Measurements from ENCODE around the gene HMGB1. TPM values are rescaled to one million over a fixed set of nuclear protein-coding genes. Genes with fewer than 3 reads are reported as not detected.

The HMGB1 gene
- polyA plus RNA-seq, 1 experiment: 223 TPM

DNA sequence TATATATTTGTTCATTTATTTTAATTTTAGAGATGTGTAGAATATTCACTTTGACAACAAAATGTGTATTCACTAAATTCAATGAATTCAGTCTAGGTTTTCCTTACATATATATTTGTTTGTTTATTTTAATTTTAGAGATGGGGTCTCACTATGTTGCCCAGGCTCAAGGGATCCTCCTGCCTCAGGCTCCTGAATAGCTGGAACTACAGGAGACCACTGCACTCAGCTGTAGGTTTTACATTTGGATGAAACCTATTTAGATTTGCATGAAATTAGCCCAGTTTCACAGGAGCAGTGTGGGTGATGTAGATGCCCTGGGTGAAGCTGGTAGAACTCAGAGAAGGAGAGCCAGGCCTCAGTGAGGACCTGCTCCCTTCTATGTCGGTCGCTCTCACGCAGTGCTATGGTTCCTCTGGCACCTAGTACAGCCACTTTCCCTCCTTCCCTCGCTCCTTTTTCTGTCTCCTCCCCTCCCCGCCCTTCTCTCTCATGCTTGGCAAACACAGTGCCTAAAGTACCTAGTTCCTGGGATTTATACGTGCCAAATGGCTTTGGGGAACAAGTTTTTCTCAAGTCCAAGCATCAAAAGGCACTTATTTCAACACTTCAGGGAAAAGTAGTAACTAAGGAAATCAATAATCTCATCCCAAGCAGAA is 14.7 kb upstream of the HMGB1 start:
- no peak for DNase-seq (ENCODE audit: low read depth, low spot score)
- POLR2A ChIA-PET: no interaction called here
- Histone ChIP-seq H3K9me3 (ENCODE audit: control insufficient read depth, insufficient read depth, low read length) (no peaks in the 10 kb centered on the region), H3K27me3 (ENCODE audit: control insufficient read depth, insufficient read depth, low read length) (no peaks in the 10 kb centered on the region), H3K4me3 (ENCODE audit: low read depth, low read length) (no peak overlapping the region), H3K27ac (ENCODE audit: low read depth, low read length) (no peak overlapping the region)
- CTCF ChIA-PET: no interaction called here
- TF ChIP-seq, protein P1, sequence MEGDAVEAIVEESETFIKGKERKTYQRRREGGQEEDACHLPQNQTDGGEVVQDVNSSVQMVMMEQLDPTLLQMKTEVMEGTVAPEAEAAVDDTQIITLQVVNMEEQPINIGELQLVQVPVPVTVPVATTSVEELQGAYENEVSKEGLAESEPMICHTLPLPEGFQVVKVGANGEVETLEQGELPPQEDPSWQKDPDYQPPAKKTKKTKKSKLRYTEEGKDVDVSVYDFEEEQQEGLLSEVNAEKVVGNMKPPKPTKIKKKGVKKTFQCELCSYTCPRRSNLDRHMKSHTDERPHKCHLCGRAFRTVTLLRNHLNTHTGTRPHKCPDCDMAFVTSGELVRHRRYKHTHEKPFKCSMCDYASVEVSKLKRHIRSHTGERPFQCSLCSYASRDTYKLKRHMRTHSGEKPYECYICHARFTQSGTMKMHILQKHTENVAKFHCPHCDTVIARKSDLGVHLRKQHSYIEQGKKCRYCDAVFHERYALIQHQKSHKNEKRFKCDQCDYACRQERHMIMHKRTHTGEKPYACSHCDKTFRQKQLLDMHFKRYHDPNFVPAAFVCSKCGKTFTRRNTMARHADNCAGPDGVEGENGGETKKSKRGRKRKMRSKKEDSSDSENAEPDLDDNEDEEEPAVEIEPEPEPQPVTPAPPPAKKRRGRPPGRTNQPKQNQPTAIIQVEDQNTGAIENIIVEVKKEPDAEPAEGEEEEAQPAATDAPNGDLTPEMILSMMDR (IDR thresholded peaks at IDR 0.05; ENCODE audit: low read depth, low read length): no peak

DNA sequence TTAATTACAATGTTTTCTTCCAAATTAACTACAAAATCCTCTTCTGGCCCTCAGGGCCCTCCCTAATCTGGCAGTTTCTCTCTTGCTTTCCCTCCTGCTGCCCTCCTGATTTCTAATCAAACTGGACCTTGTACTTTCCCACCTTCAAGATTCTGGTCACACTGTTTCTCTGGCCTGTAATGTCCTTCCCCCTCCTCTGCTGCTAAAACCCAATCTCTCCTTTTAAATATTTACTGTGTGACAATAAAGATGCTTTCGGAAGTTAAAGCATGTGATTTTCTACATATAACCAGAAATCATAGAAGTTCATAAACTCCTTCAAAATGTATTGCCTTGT is 14.1 kb upstream of the HMGB1 start:
- TF ChIP-seq, protein P1 (IDR thresholded peaks at IDR 0.05; ENCODE audit: low read depth, low read length): no peak
- no peak overlapping the region for H3K27ac ChIP-seq (ENCODE audit: low read depth, low read length)
- H3K9me3 ChIP-seq (ENCODE audit: control insufficient read depth, insufficient read depth, low read length): no peaks in the 10 kb centered on the region
- no peak overlapping the region for H3K4me3 ChIP-seq (ENCODE audit: low read depth, low read length)
- CTCF ChIA-PET: no interaction called here
- no peaks in the 10 kb centered on the region for H3K27me3 ChIP-seq (ENCODE audit: control insufficient read depth, insufficient read depth, low read length)
- no peak for DNase-seq (ENCODE audit: low read depth, low spot score)
- POLR2A ChIA-PET: no interaction called here

DNA sequence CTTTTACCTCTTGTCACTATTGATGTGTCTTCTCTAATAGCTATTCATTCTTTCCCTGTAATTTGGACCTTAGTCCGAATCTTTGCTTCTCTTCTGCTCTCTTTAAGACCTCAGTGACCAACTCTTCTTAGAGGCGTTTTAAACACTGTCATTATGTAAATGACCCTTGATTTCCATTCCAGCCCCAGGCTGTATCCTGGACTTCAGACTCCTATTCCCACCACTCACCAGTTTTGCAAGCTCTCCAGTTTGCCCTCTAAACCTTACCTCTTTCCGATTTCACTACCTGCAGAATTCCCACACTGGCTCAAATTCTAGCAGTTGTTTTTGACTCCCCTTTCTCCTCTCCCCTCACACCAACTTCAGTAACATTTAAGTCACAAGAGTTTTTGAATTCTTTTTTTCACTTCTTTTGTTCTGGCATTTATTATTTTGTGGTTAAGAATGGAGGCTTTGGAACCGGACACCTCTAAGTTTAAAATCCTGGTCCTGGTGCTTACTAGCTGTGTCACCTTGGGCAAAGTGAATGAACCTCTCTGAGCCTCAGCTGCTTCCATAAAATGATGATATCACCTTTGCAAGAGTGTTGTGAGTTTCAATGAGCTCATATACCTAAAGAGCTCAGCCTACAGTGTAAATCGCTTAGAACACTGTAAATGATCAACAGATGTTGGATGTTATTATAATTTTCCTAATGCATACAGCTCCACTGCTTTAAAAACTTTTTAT is 13.6 kb upstream of the HMGB1 start:
- ChIA-PET POLR2A (no interaction called here), CTCF (no interaction called here)
- no peak for DNase-seq (ENCODE audit: low read depth, low spot score)
- no peaks in the 10 kb centered on the region for H3K9me3 ChIP-seq (ENCODE audit: control insufficient read depth, insufficient read depth, low read length)
- H3K27me3 ChIP-seq (ENCODE audit: control insufficient read depth, insufficient read depth, low read length): no peaks in the 10 kb centered on the region
- TF ChIP-seq, protein P1 (IDR thresholded peaks at IDR 0.05; ENCODE audit: low read depth, low read length): no peak
- H3K4me3 ChIP-seq (ENCODE audit: low read depth, low read length): no peak overlapping the region
- H3K27ac ChIP-seq (ENCODE audit: low read depth, low read length): no peak overlapping the region

DNA sequence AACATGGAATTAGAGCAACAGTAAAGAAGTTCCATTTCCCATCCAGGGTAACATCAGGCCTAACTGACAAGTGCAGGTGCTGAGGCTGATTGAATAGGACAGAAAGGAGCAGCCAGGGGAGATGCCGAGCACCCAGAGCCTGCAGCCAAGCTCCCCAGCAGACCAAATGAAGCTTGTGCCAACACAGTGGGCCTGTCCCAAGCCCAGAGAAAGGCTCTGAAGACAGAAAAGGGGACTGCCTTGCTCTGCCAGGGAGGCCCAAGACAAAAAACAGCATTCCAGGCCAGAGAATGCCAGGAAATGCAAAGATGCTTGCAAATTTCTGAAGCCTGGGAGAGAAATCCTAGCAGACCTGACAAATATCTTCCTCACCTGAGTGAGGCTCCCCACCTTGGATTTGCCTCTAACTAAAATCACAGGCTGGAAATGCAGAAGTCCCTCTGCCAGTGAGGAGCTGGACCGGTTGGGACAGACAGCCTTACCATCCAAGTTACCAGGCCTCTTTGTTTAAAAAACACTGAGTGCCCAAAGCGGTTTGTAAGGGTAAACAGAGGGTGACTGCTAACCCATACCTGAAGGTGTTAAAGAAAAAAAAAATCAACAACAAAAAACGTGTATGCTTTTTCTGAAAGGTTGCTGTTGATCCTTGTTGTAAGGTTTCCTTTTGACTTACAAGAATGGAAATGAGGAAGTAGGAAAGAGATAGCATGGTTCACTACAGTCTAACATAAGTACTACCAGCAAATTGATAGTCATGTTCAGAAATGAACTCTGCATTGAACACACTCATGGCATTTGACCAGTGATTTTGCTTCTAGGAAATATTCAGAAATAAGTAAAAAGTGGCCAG is 11.8 kb upstream of the HMGB1 start:
- H3K4me3 ChIP-seq (ENCODE audit: low read depth, low read length): no peak overlapping the region
- no peak for DNase-seq (ENCODE audit: low read depth, low spot score)
- no peak overlapping the region for H3K27ac ChIP-seq (ENCODE audit: low read depth, low read length)
- no peaks in the 10 kb centered on the region for H3K27me3 ChIP-seq (ENCODE audit: control insufficient read depth, insufficient read depth, low read length)
- TF ChIP-seq, protein P1 (IDR thresholded peaks at IDR 0.05; ENCODE audit: low read depth, low read length): no peak
- ChIA-PET POLR2A (no interaction called here), CTCF (interaction anchor here (0.6 to 0.9 kb wide), 2 partner anchors 12 to 345 kb away, joined by 3 read pairs; no protein-coding TSS in a partner anchor)
- no peaks in the 10 kb centered on the region for H3K9me3 ChIP-seq (ENCODE audit: control insufficient read depth, insufficient read depth, low read length)

DNA sequence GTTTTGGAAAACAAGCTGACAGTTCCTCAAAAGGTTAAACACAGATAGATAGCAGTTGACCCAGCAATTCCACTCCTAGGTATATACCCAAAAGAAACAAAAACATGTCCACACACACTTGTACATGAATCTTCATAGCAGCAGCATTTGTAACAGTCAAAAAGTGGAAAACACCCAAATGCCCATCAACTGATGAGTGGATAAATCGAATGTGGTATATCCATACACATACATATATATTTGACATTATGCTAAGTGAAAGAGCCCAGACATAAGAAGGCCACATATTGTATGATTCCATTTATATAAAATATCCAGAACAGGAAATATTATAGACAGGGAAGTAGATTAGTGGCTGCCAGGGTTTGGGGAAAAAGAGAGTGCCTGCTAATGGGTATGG is 7.9 kb upstream of the HMGB1 start:
- no peaks in the 10 kb centered on the region for H3K27me3 ChIP-seq (ENCODE audit: control insufficient read depth, insufficient read depth, low read length)
- POLR2A ChIA-PET: no interaction called here
- TF ChIP-seq, protein P1 (IDR thresholded peaks at IDR 0.05; ENCODE audit: low read depth, low read length): no peak
- CTCF ChIA-PET: no interaction called here
- no peak overlapping the region for H3K4me3 ChIP-seq (ENCODE audit: low read depth, low read length)
- H3K27ac ChIP-seq (ENCODE audit: low read depth, low read length): no peak overlapping the region
- no peaks in the 10 kb centered on the region for H3K9me3 ChIP-seq (ENCODE audit: control insufficient read depth, insufficient read depth, low read length)
- no peak for DNase-seq (ENCODE audit: low read depth, low spot score)
